ENCODE data around the gene TSPAN2.

- no peak for TF ChIP-seq CTCF (conservative IDR thresholded peaks at IDR 0.05)
- no peak for TF ChIP-seq EZH2 (IDR thresholded peaks at IDR 0.05; ENCODE audit: low read depth)
Observed at GRCh38 chr1:115082949-115083348, 6.4 kb downstream of the TSPAN2 start.

All from PC-9 (cell line).